Measurements from ENCODE around the gene SLC35E4.

Gene SLC35E4

GRCh38 chr22:30665266-30665665, 29.7 kb downstream of the SLC35E4 start:
- DNase-seq (ENCODE audit: low read depth) = no peak
- no peak for TF ChIP-seq CTCF (IDR thresholded peaks at IDR 0.05; ENCODE audit: insufficient read depth, low read depth, low read length, missing control alignments)
- no peak overlapping the region for H3K4me3 ChIP-seq (ENCODE audit: low read length)

- no peak for TF ChIP-seq CTCF (IDR thresholded peaks at IDR 0.05; ENCODE audit: insufficient read depth, low read depth, low read length, missing control alignments)
- no peak for DNase-seq (ENCODE audit: low read depth)
- H3K4me3 ChIP-seq (ENCODE audit: low read length) = no peak overlapping the region
Observed at GRCh38 chr22:30665786-30666185, 30.2 kb downstream of the SLC35E4 start.

- DNase-seq (ENCODE audit: low read depth) = no peak
- H3K4me3 ChIP-seq (ENCODE audit: low read length) = peak overlapping the region; percentile 82
- no peak for TF ChIP-seq CTCF (IDR thresholded peaks at IDR 0.05; ENCODE audit: insufficient read depth, low read depth, low read length, missing control alignments)
Observed at GRCh38 chr22:30667107-30667493, 31.5 kb downstream of the SLC35E4 start.

GRCh38 chr22:30667494-30668385, 32.2 kb downstream of the SLC35E4 start, which contains the start of gene DUSP18:
DUSP18 (minus strand) TSS chr22:30667875; CDS start chr22:30664003, 3,872 bp downstream.
- H3K4me3 ChIP-seq (ENCODE audit: low read length) = peak within 1 kb of the TSS; percentile 82
- DNase-seq (ENCODE audit: low read depth) = peak; percentile 90
- TF ChIP-seq CTCF (IDR thresholded peaks at IDR 0.05; ENCODE audit: insufficient read depth, low read depth, low read length, missing control alignments) = peak; percentile 22

GRCh38 chr22:30668386-30668710, 32.8 kb downstream of the SLC35E4 start:
- no peak for DNase-seq (ENCODE audit: low read depth)
- TF ChIP-seq CTCF (IDR thresholded peaks at IDR 0.05; ENCODE audit: insufficient read depth, low read depth, low read length, missing control alignments) = no peak
- H3K4me3 ChIP-seq (ENCODE audit: low read length) = peak overlapping the region; percentile 82

- DNase-seq (ENCODE audit: low read depth) = no peak
- TF ChIP-seq CTCF (IDR thresholded peaks at IDR 0.05; ENCODE audit: insufficient read depth, low read depth, low read length, missing control alignments) = no peak
- no peak overlapping the region for H3K4me3 ChIP-seq (ENCODE audit: low read length)
Observed at GRCh38 chr22:30671071-30671470, 35.5 kb downstream of the SLC35E4 start.

- no peak overlapping the region for H3K4me3 ChIP-seq (ENCODE audit: low read length)
- TF ChIP-seq CTCF (IDR thresholded peaks at IDR 0.05; ENCODE audit: insufficient read depth, low read depth, low read length, missing control alignments) = no peak
- DNase-seq (ENCODE audit: low read depth) = no peak
Observed at GRCh38 chr22:30673136-30673535, 37.6 kb downstream of the SLC35E4 start.
